ENCODE data around the gene PRDX5.

Gene PRDX5

GRCh38 chr11:64367931-64368672 is 50.2 kb downstream of the PRDX5 start:
- no peak for DNase-seq

DNA sequence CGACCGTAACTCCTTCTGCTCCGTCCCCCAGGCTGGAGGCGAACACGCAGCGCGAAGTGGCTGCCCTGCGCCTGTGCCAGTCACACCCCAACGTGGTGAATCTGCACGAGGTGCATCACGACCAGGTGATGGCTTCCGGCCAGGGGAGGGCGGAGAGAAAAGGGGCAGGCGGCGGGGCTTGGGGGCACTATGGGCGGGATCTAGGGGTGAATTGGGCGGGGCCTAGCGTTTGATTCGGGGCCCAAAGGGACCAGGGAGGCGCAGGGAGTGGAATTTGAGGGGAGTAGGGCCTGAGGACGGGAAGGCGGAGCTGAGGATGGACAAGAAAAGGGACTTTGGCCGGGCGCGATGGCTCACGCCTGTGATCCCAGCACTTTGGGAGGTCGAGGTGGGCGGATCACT is 50.8 kb downstream of the PRDX5 start:
- no peak for DNase-seq

- no peak for DNase-seq
Measured at GRCh38 chr11:64369440-64370421, 51.8 kb downstream of the PRDX5 start.

DNA sequence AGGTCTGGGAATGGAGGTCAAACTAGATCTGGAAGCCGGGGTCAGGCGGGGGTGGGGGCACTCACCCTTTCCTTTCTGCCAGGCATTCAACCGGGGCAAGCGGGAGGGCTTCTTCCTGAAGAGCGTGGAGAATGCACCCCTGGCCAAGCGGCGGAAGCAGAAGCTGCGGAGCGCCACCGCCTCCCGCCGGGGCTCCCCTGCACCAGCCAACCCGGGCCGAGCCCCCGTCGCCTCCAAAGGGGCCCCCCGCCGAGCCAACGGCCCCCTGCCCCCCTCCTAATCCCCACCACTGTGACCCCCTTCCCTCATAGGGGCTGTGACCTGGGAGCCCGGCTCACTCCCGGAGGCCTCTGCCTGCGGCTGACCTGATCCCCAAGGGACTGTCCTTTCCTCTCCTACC is 53.3 kb downstream of the PRDX5 start:
- DNase-seq = no peak

All from NCI-H1436 treated with DMSO at 0.1 percent for 48 hours (cell line).